Measurements from ENCODE around the gene NME3. TPM values are rescaled to one million over a fixed set of nuclear protein-coding genes. Genes with fewer than 3 reads are reported as not detected.
A peak's percentile ranks its signal among the peaks of the same experiment; 100 is the strongest.

The NME3 gene
- total and polyA plus RNA-seq, 8 donors, result 19.9 to 62.9 (median 35.9) TPM

GRCh38 chr16:1775846-1776671, 4.7 kb upstream of the NME3 start:
- ATAC-seq (no peak), DNase-seq (no peak)
- H3K4me3 ChIP-seq, result no peak overlapping the region
- peaks cover 0 to 50% of the 10 kb centered on the region in 2 donors for H3K36me3 ChIP-seq
- peaks cover 17 to 35% of the 10 kb centered on the region in 2 donors for H3K4me1 ChIP-seq
- H3K27ac ChIP-seq, result no peak overlapping the region
- intact Hi-C loops (cut with DNase I), result no loop called here
- H3K9me3 ChIP-seq, result no peaks in the 10 kb centered on the region
- H3K27me3 ChIP-seq, result no peaks in the 10 kb centered on the region
- TF ChIP-seq CTCF (IDR thresholded peaks at IDR 0.05), result no peak

- Histone ChIP-seq H3K36me3 (peaks cover 0 to 47% of the 10 kb centered on the region in 2 donors), H3K27me3 (no peaks in the 10 kb centered on the region), H3K9me3 (no peaks in the 10 kb centered on the region), H3K4me3 (no peak overlapping the region), H3K27ac (no peak overlapping the region), H3K4me1 (peaks cover 21 to 40% of the 10 kb centered on the region in 2 donors)
- intact Hi-C loops (cut with DNase I), result no loop called here
- ATAC-seq (no peak), DNase-seq (no peak)
- no peak for TF ChIP-seq CTCF (IDR thresholded peaks at IDR 0.05)
Observed at GRCh38 chr16:1775006-1775845, 3.9 kb upstream of the NME3 start.

- intact Hi-C loops (cut with DNase I), result no loop called here
- H3K27ac ChIP-seq, result peak overlapping the region in 1 of 2 donors; percentile 93
Observed at GRCh38 chr16:1774448-1774780, 3.1 kb upstream of the NME3 start.

GRCh38 chr16:1773703-1774447, 2.5 kb upstream of the NME3 start:
- Histone ChIP-seq H3K36me3 (peaks cover 0 to 46% of the 10 kb centered on the region in 2 donors), H3K4me1 (peaks cover 24 to 47% of the 10 kb centered on the region in 2 donors), H3K27me3 (no peaks in the 10 kb centered on the region), H3K9me3 (no peaks in the 10 kb centered on the region), H3K27ac (peak overlapping the region; percentile 89 to 93), H3K4me3 (peak overlapping the region; percentile 86 to 93)
- peak; percentile 2 for ATAC-seq
- DNase-seq, result no peak
- no peak for TF ChIP-seq CTCF (IDR thresholded peaks at IDR 0.05)
- intact Hi-C loops (cut with DNase I), result no loop called here

More at GRCh38 chr16:1774448-1774780, 3.1 kb upstream of the NME3 start:
- no peaks in the 10 kb centered on the region for H3K9me3 ChIP-seq
- ATAC-seq, result no peak
- H3K4me1 ChIP-seq, result peaks cover 24 to 47% of the 10 kb centered on the region in 2 donors
- peak overlapping the region in 1 of 2 donors; percentile 86 for H3K4me3 ChIP-seq
- DNase-seq, result no peak
- peaks cover 0 to 42% of the 10 kb centered on the region in 2 donors for H3K36me3 ChIP-seq
- H3K27me3 ChIP-seq, result no peaks in the 10 kb centered on the region
- TF ChIP-seq CTCF (IDR thresholded peaks at IDR 0.05), result no peak

Data from left lung (tissue), 10 donors.